Measurements from ENCODE around the gene FGFBP3. TPM values are rescaled to one million over a fixed set of nuclear protein-coding genes. Genes with fewer than 3 reads are reported as not detected.

FGFBP3 gene
- total and polyA plus RNA-seq, 2 of the 13 experiments (the other 11 are each of a cell fraction or from before 2014, with no cell fraction given), result 0.50 to 2.0 TPM

- TF ChIP-seq, protein P1, sequence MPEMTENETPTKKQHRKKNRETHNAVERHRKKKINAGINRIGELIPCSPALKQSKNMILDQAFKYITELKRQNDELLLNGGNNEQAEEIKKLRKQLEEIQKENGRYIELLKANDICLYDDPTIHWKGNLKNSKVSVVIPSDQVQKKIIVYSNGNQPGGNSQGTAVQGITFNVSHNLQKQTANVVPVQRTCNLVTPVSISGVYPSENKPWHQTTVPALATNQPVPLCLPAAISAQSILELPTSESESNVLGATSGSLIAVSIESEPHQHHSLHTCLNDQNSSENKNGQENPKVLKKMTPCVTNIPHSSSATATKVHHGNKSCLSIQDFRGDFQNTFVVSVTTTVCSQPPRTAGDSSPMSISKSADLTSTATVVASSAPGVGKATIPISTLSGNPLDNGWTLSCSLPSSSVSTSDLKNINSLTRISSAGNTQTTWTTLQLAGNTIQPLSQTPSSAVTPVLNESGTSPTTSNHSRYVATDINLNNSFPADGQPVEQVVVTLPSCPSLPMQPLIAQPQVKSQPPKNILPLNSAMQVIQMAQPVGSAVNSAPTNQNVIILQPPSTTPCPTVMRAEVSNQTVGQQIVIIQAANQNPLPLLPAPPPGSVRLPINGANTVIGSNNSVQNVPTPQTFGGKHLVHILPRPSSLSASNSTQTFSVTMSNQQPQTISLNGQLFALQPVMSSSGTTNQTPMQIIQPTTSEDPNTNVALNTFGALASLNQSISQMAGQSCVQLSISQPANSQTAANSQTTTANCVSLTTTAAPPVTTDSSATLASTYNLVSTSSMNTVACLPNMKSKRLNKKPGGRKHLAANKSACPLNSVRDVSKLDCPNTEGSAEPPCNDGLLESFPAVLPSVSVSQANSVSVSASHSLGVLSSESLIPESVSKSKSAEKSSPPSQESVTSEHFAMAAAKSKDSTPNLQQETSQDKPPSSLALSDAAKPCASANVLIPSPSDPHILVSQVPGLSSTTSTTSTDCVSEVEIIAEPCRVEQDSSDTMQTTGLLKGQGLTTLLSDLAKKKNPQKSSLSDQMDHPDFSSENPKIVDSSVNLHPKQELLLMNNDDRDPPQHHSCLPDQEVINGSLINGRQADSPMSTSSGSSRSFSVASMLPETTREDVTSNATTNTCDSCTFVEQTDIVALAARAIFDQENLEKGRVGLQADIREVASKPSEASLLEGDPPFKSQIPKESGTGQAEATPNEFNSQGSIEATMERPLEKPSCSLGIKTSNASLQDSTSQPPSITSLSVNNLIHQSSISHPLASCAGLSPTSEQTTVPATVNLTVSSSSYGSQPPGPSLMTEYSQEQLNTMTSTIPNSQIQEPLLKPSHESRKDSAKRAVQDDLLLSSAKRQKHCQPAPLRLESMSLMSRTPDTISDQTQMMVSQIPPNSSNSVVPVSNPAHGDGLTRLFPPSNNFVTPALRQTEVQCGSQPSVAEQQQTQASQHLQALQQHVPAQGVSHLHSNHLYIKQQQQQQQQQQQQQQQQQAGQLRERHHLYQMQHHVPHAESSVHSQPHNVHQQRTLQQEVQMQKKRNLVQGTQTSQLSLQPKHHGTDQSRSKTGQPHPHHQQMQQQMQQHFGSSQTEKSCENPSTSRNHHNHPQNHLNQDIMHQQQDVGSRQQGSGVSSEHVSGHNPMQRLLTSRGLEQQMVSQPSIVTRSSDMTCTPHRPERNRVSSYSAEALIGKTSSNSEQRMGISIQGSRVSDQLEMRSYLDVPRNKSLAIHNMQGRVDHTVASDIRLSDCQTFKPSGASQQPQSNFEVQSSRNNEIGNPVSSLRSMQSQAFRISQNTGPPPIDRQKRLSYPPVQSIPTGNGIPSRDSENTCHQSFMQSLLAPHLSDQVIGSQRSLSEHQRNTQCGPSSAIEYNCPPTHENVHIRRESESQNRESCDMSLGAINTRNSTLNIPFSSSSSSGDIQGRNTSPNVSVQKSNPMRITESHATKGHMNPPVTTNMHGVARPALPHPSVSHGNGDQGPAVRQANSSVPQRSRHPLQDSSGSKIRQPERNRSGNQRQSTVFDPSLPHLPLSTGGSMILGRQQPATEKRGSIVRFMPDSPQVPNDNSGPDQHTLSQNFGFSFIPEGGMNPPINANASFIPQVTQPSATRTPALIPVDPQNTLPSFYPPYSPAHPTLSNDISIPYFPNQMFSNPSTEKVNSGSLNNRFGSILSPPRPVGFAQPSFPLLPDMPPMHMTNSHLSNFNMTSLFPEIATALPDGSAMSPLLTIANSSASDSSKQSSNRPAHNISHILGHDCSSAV (CRISPR knock-in tag; IDR thresholded peaks at IDR 0.05; ENCODE audit: borderline replicate concordance), result no peak
- TF ChIP-seq HIVEP1 (CRISPR knock-in tag; IDR thresholded peaks at IDR 0.05), result peak; percentile 44
- TF ChIP-seq AGO1 (IDR thresholded peaks at IDR 0.05; ENCODE audit: low read depth, low read length, poor library complexity, severe bottlenecking), result no peak
- no peak for TF ChIP-seq ZNF746 (CRISPR knock-in tag; IDR thresholded peaks at IDR 0.05)
- peak; percentile 65 for TF ChIP-seq FOSL2 (CRISPR knock-in tag; IDR thresholded peaks at IDR 0.05)
- TF ChIP-seq IRF2 (CRISPR knock-in tag; IDR thresholded peaks at IDR 0.05), result peak; percentile 79
- TF ChIP-seq ZNF674 (CRISPR knock-in tag; IDR thresholded peaks at IDR 0.05; ENCODE audit: low read depth), result no peak
- TF ChIP-seq ZNF552 (CRISPR knock-in tag; IDR thresholded peaks at IDR 0.05; ENCODE audit: borderline replicate concordance), result no peak
- TF ChIP-seq, protein P2, sequence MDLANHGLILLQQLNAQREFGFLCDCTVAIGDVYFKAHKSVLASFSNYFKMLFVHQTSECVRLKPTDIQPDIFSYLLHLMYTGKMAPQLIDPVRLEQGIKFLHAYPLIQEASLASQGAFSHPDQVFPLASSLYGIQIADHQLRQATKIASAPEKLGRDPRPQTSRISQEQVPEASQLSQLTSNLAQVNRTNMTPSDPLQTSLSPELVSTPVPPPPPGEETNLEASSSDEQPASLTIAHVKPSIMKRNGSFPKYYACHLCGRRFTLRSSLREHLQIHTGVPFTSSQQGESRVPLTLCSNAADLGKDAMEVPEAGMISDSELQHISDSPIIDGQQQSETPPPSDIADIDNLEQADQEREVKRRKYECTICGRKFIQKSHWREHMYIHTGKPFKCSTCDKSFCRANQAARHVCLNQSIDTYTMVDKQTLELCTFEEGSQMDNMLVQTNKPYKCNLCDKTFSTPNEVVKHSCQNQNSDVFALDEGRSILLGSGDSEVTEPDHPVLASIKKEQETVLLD (CRISPR knock-in tag; IDR thresholded peaks at IDR 0.05; ENCODE audit: low read depth), result 0 out of 2 replicates have a peak, but pooled peaks have one; percentile 51
- TF ChIP-seq SP4 (CRISPR knock-in tag; IDR thresholded peaks at IDR 0.05), result peak; percentile 57; the same call in 1 of the 2 replicates
- no peak for TF ChIP-seq CENPX (CRISPR knock-in tag; IDR thresholded peaks at IDR 0.05)
- peak; percentile 94; the same call in 1 of the 2 replicates for TF ChIP-seq EEA1 (CRISPR knock-in tag; IDR thresholded peaks at IDR 0.05; ENCODE audit: borderline replicate concordance)
- TF ChIP-seq ZBTB21 (CRISPR knock-in tag; IDR thresholded peaks at IDR 0.05), result peak; percentile 77
- TF ChIP-seq DZIP1 (CRISPR knock-in tag; IDR thresholded peaks at IDR 0.05), result peak; percentile 94
- TF ChIP-seq YY1 (IDR thresholded peaks at IDR 0.05; ENCODE audit: insufficient read depth, insufficient replicate concordance, low read depth, low read length), result peak; percentile 73
- no peak for TF ChIP-seq RCOR2 (CRISPR knock-in tag; IDR thresholded peaks at IDR 0.05)
These were observed 14.3 kb upstream of the FGFBP3 start, which contains the start of gene BTAF1 (continued) for GRCh38 chr10:91923371-91924211.

Measured in HepG2 (cell line).